Heart right ventricle (tissue), 16 donors: ENCODE results near the gene TMPRSS4. TPM values are rescaled to one million over a fixed set of nuclear protein-coding genes. Genes with fewer than 3 reads are reported as not detected.

Experiments
- ATAC-seq, 8 donors: fragments of 200-7000 bp; cut with Tn5 transposase; one replicate each; pipeline ENCODE4 v1.9.1; 2020; ENCODE audit warnings: mild to moderate bottlenecking in 8 of 8, moderate library complexity in 8 of 8, moderate number of reproducible peaks in 1 of 8
- DNase-seq, 2 donors: peaks; one replicate each; pipeline ENCODE4 v3.0.0-alpha.2; 2020
- H3K27ac ChIP-seq, 10 donors: fragments of 200-600 bp; sonication (generic) in 2 of 10; one replicate each; pipeline versions ENCODE4 v1.5.0 to v1.8.0; 2020 to 2022; ENCODE audit warnings: mild to moderate bottlenecking in 3 of 10
- H3K27me3 ChIP-seq, 7 donors: fragments of 200-600 bp; one replicate each; pipeline ENCODE4 v1.8.0; 2021 to 2022; ENCODE audit warnings: mild to moderate bottlenecking in 2 of 7
- H3K36me3 ChIP-seq, 9 donors: fragments of 200-600 bp; sonication (generic) in 1 of 9; one replicate each; pipeline versions ENCODE4 v1.5.0 to v1.8.0; 2020 to 2022; ENCODE audit warnings: mild to moderate bottlenecking in 2 of 9
- H3K4me1 ChIP-seq, 9 donors: fragments of 200-600 bp; sonication (generic) in 1 of 9; one replicate each; pipeline versions ENCODE4 v1.5.0 to v1.8.0; 2020 to 2022; ENCODE audit warnings: mild to moderate bottlenecking in 4 of 9
- H3K4me3 ChIP-seq, 10 donors: fragments of 200-600 bp; sonication (generic) in 2 of 10; one replicate each; pipeline versions ENCODE4 v1.5.0 to v1.8.0; 2020 to 2022; ENCODE audit warnings: mild to moderate bottlenecking in 7 of 10, moderate library complexity in 2 of 10
- H3K9me3 ChIP-seq, 11 donors: fragments of 200-600 bp in 10 of 11; sonication (generic) in 2 of 11; one replicate each; pipeline versions ENCODE4 v1.5.0 to v1.8.0; 2013 to 2022; ENCODE audit warnings: mild to moderate bottlenecking in 2 of 11, control low read depth in 1 of 11, moderate library complexity in 1 of 11
- CTCF ChIP-seq, 9 donors: fragments of 200-600 bp; sonication (generic) in 2 of 9; IDR thresholded peaks; one replicate each; pipeline versions ENCODE4 v1.5.0 to v1.8.0; 2021 to 2022; ENCODE audit warnings: antibody characterized with exemption in 9 of 9, mild to moderate bottlenecking in 5 of 9, moderate library complexity in 1 of 9
- WGBS, 2 donors: extraction: QIAGEN DNeasy Blood & Tissue Kit; methylation state at CpG; one replicate each; pipeline ENCODE4 v1.1.7; 2013; ENCODE audit warnings: inconsistent platforms in 1 of 2; 5-methylcytosine and 5-hydroxymethylcytosine counted together
- intact Hi-C, 10 donors: fragments of 100-400 bp; cut with DNase I; formaldehyde crosslinking; loops; one replicate each; pipeline versions ENCODE4 v1.11.1 to v1.14.2; 2022
- long read RNA-seq, 3 donors: library from polyadenylated mRNA; unstranded; transcript quantifications; one replicate each; pipeline ENCODE4 v2.0.0, GENCODE V29; 2020 to 2021
- polyA plus RNA-seq, 2 donors: library from polyadenylated mRNA; stranded (reverse); fragments of 200-250 nt; gene quantifications; one replicate each; pipeline ENCODE4 v1.2.3, GENCODE V29; 2013
- total RNA-seq, 10 donors: library from RNA; stranded (reverse); fragmentation: NEBNext Ultra II Directional in 3 of 10; extraction: Animal tissue kit (Norgen Biotek cat#: 25700) in 3 of 10; gene quantifications; one replicate each; pipeline versions ENCODE4 v1.2.1 to v1.2.4, GENCODE V29; 2021 to 2023
- donor health status: Arrhythmogenic right ventricular cardiomyopathy.
- donor health status: ischemic (EF 13 %, LVEDD 7.1; RV severe dilation, severe dysfunction).
- donor health status: healthy with polysubstance abuse.
- donor health status: DM: no; HTN: yes; CAD: no.
- donor health status: DM: no; HTN: no; CAD: no.
- donor health status: ischemic (EF 25% LVEDD 6.9; RV normal size, moderate dysfunction).
- donor health status: ischemic (EF 25% LVEDD 5.7; RV mildly dilated, moderate dysfunction).
- donor health status: healthy.
- donor health status: DM: yes; HTN: yes; CAD: no.
- donor health status: Ischemic cardiomyopathy.
- donor health status: ischemic (EF 35%, LVEDD 5.7; RV mildly dilated, moderate dysfunction).
- donor health status: nonischemic (EF 11% LVEDD 7.7; RV severe dilation, severe dysfunction).
- donor health status: DM: yes; HTN: yes; CAD: no.
- donor health status: PGD.
- donor health status: ischemic (EF 29% LVEDD 5.4; RV normal size, mild dysfunction).
- donor health status: nonischemic (EF 23%, LVEDD 6.1; RV moderate dilation, normal function).

TMPRSS4 gene
- total RNA-seq = 1 to 10 TPM in 2 of 10 donors, under 1 TPM in 1, not detected in 7; 0.34 to 1.4 (median 1.3) TPM
- under 1 TPM in 1 of 2 donors, not detected in 1; 0.36 TPM for polyA plus RNA-seq
- long read RNA-seq, donor 1, partial matches to known transcripts = 0 of 1 reads
- long read RNA-seq, donor 1, other reads (novel, unspliced or antisense) = 1 of 1 reads
- long read RNA-seq, donor 2, partial matches to known transcripts = 0 of 1 reads
- long read RNA-seq, donor 2, other reads (novel, unspliced or antisense) = 1 of 1 reads
- long read RNA-seq, donor 3 = 0 reads

- Histone ChIP-seq H3K27ac (no peak within 1 kb of the TSS), H3K27me3 (no peaks in the 10 kb centered on the region), H3K4me3 (no peak within 1 kb of the TSS), H3K9me3 (no peaks in the 10 kb centered on the region), H3K36me3 (no peaks in the 10 kb centered on the region), H3K4me1 (no peaks in the 10 kb centered on the region)
- WGBS, 2 donors = 93 to 94% methylated on average over 7 of the region's 7 CpGs
- intact Hi-C loops = no loop called here
- peak in 1 of 8 donors; percentile 11 for ATAC-seq
- no peak for TF ChIP-seq CTCF (IDR thresholded peaks at IDR 0.05)
- DNase-seq = no peak
Measured at GRCh38 chr11:118076754-118077281, at the start of gene TMPRSS4. Gene TMPRSS4 (plus strand): TSS chr11:118077078. CDS start chr11:118077303, 225 bp downstream.

GRCh38 chr11:118027694-118028093, 49.2 kb upstream of the TMPRSS4 start:
- WGBS, 2 donors = 81 to 82% methylated on average over 4 of the region's 4 CpGs
- peaks cover 0 to 4% (median 0%) of the 10 kb centered on the region in 9 donors for H3K4me1 ChIP-seq
- H3K4me3 ChIP-seq = no peak overlapping the region
- H3K36me3 ChIP-seq = no peaks in the 10 kb centered on the region
- ATAC-seq (no peak), DNase-seq (no peak)
- H3K27me3 ChIP-seq = peaks cover 0 to 10% (median 0%) of the 10 kb centered on the region in 7 donors
- H3K9me3 ChIP-seq = peaks cover 0 to 13% (median 0%) of the 10 kb centered on the region in 11 donors
- no peak for TF ChIP-seq CTCF (IDR thresholded peaks at IDR 0.05)
- intact Hi-C loops = no loop called here
- H3K27ac ChIP-seq = no peak overlapping the region

- no peak for TF ChIP-seq CTCF (IDR thresholded peaks at IDR 0.05)
- ATAC-seq = no peak
- H3K9me3 ChIP-seq = peaks cover 0 to 13% (median 0%) of the 10 kb centered on the region in 11 donors
Measured at GRCh38 chr11:118028626-118029025, 48.3 kb upstream of the TMPRSS4 start.

GRCh38 chr11:118033443-118033842, 43.4 kb upstream of the TMPRSS4 start:
- Histone ChIP-seq H3K9me3 (no peaks in the 10 kb centered on the region), H3K4me1 (peaks cover 0 to 4% (median 0%) of the 10 kb centered on the region in 9 donors), H3K4me3 (no peak overlapping the region), H3K27me3 (peaks cover 0 to 10% (median 0%) of the 10 kb centered on the region in 7 donors), H3K36me3 (no peaks in the 10 kb centered on the region), H3K27ac (no peak overlapping the region)
- TF ChIP-seq CTCF (IDR thresholded peaks at IDR 0.05) = no peak
- intact Hi-C loops = no loop called here
- 86 to 87% methylated on average over 4 of the region's 4 CpGs for WGBS, 2 donors
- ATAC-seq = no peak
- DNase-seq = no peak

More at GRCh38 chr11:118028626-118029025, 48.3 kb upstream of the TMPRSS4 start:
- Histone ChIP-seq H3K36me3 (no peaks in the 10 kb centered on the region), H3K4me3 (no peak overlapping the region), H3K27me3 (peaks cover 0 to 10% (median 0%) of the 10 kb centered on the region in 7 donors), H3K4me1 (peaks cover 0 to 4% (median 0%) of the 10 kb centered on the region in 9 donors), H3K27ac (no peak overlapping the region)
- WGBS, 2 donors = 67 to 73% methylated on average over 3 of the region's 3 CpGs
- intact Hi-C loops = no loop called here
- DNase-seq = no peak
